ENCODE data around the gene KLHL18. TPM values are rescaled to one million over a fixed set of nuclear protein-coding genes. Genes with fewer than 3 reads are reported as not detected.

Gene KLHL18
- total and polyA plus RNA-seq, 7 donors, result 10.3 to 33.8 (median 12.7) TPM

- no peak overlapping the region for H3K27ac ChIP-seq
- peaks cover 0 to 15% (median 9%) of the 10 kb centered on the region in 4 donors for H3K4me1 ChIP-seq
- TF ChIP-seq EP300 (IDR thresholded peaks at IDR 0.05) (no peak), POLR2AphosphoS5 (IDR thresholded peaks at IDR 0.05) (no peak), CTCF (IDR thresholded peaks at IDR 0.05) (no peak), POLR2A (IDR thresholded peaks at IDR 0.05) (no peak)
- peaks cover 0 to 5% (median under 1%) of the 10 kb centered on the region in 4 donors for H3K36me3 ChIP-seq
- no peaks in the 10 kb centered on the region for H3K27me3 ChIP-seq
- 82 to 83% methylated on average over 2 of the region's 2 CpGs for WGBS, 2 donors
- no peak overlapping the region for H3K4me3 ChIP-seq
- H3K9me3 ChIP-seq, result no peaks in the 10 kb centered on the region
- intact Hi-C loops (cut with DNase I), result no loop called here
- DNase-seq, result no peak
These were observed 14.0 kb downstream of the KLHL18 start for GRCh38 chr3:47296562-47297302.

GRCh38 chr3:47298439-47298838 is 15.7 kb downstream of the KLHL18 start:
- Histone ChIP-seq H3K27ac (no peak overlapping the region), H3K36me3 (peaks cover 0 to 17% (median 4%) of the 10 kb centered on the region in 4 donors), H3K27me3 (no peaks in the 10 kb centered on the region), H3K4me1 (peaks cover 0 to 15% (median 9%) of the 10 kb centered on the region in 4 donors), H3K9me3 (no peaks in the 10 kb centered on the region), H3K4me3 (no peak overlapping the region)
- intact Hi-C loops (cut with DNase I), result no loop called here
- 90 to 95% methylated on average over 3 of the region's 3 CpGs for WGBS, 2 donors
- TF ChIP-seq POLR2A (IDR thresholded peaks at IDR 0.05) (no peak), CTCF (IDR thresholded peaks at IDR 0.05) (no peak), POLR2AphosphoS5 (IDR thresholded peaks at IDR 0.05) (no peak)
- DNase-seq, result no peak

DNA sequence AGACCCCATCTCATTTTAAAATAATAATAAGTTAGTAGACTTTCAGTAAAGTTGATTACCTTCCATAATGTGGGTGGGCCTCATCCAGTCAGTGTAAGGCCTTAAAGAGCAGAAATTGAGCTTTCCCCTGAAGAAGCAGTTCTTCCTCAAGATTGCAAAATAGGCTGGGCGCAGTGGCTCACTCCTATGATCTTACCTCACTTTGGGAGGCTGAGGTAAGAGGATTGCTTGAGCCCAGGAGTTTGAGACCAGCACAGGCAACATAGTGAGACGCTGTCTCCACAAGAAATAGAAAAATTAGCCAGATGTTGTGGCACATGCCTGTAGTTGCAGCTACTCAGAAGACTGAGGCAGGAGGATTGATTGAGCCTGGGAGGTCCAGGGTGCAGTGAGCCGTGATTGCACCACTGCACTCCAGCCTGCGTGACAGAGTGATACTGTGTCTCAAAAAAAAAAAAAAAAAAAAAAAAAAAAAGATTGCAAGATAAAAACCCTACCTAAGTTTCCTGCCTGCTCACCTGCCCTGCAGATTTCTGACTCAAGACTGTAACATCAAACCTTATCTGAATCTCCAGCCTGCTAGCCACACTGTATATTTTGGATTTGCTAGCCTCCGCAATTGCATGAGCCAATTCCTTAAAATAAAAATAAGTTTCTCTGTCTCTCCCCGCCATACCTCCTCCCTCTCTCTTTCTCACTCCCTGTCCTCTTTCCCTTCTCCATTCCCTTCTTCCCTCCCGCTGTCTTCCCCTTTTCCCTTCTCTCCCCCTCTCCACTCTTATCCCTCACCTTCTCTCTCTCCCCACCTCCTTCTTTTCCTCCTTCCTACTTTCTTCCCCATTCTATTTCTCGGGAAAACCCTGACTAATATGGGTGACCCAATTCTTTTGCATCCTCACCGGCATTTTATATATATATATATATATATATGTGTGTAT is 16.9 kb downstream of the KLHL18 start:
- Histone ChIP-seq H3K27me3 (no peaks in the 10 kb centered on the region), H3K4me3 (no peak overlapping the region), H3K27ac (no peak overlapping the region), H3K36me3 (peaks cover 0 to 17% (median 4%) of the 10 kb centered on the region in 4 donors), H3K4me1 (peaks cover 0 to 14% (median 7%) of the 10 kb centered on the region in 4 donors), H3K9me3 (no peaks in the 10 kb centered on the region)
- no peak for DNase-seq
- TF ChIP-seq CTCF (IDR thresholded peaks at IDR 0.05) (no peak), POLR2A (IDR thresholded peaks at IDR 0.05) (no peak), POLR2AphosphoS5 (IDR thresholded peaks at IDR 0.05) (no peak), EP300 (IDR thresholded peaks at IDR 0.05) (no peak)
- WGBS, 2 donors, result 93% methylated on average over 9 of the region's 9 CpGs
- intact Hi-C loops (cut with DNase I), result no loop called here

DNA sequence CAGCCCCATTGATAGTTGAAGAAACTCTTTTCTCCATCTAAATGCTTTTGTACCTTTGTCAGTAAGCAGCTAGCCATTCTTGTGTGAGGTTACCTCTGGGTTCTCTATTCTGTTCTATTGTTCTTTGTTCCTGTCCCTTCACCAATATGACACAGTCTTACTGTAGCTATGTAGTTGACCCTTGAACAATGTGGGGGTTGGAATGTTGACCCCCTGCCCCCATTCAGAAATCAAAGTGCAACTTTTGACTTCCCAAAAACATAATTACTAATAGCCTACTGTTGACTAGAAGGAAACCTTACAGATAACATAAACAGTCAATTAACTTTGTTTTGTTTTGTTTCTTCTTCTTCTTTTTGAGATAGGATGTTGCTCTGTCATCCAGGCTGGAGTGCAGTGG is 18.7 kb downstream of the KLHL18 start:
- DNase-seq, result no peak
- Histone ChIP-seq H3K27me3 (no peaks in the 10 kb centered on the region), H3K27ac (no peak overlapping the region), H3K4me3 (no peak overlapping the region), H3K4me1 (peaks cover 0 to 4% (median 1%) of the 10 kb centered on the region in 4 donors), H3K9me3 (no peaks in the 10 kb centered on the region), H3K36me3 (peaks cover 0 to 17% (median 4%) of the 10 kb centered on the region in 4 donors)
- intact Hi-C loops (cut with DNase I), result no loop called here
- no peak for TF ChIP-seq EP300 (IDR thresholded peaks at IDR 0.05)
- TF ChIP-seq POLR2A (IDR thresholded peaks at IDR 0.05), result no peak
- no peak for TF ChIP-seq CTCF (IDR thresholded peaks at IDR 0.05)
- TF ChIP-seq POLR2AphosphoS5 (IDR thresholded peaks at IDR 0.05), result no peak

Measured in sigmoid colon (tissue), 7 donors.